ENCODE measurements around the gene TTLL6. TPM values are rescaled to one million over a fixed set of nuclear protein-coding genes. Genes with fewer than 3 reads are reported as not detected.

The TTLL6 gene
- total RNA-seq, 1 experiment from 2014 or later = 2.4 TPM

DNA sequence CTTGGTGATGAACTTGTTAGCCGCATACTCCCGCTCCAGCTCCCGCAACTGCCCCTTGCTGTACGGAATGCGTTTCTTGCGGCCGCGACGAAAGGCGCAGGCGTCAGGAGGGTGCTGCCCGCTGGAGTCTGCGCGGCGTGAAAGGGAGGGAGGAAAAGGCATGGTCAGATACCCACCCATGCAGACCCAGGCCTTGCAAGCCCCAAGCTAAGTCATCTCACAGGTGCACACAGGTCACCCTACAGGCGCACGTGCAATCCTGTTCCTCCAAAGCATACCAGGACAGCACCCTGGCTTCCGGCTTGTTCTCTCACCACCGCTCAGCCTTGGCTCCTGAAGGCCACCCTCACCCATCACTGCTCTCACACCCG is 90.1 kb downstream of the TTLL6 start:
- Mint-ChIP-seq H3K36me3 (ENCODE audit: insufficient read depth in 1 of 3, low read depth in 3 of 3) (peaks cover 0 to 2% (median 0%) of the 10 kb centered on the region in 3 experiments; a peak in 1 of 7 replicates), H3K27me3 (ENCODE audit: low read depth) (peaks cover 100% of the 10 kb centered on the region), H3K4me3 (no peak overlapping the region), H3K4me1 (peaks cover 15 to 29% of the 10 kb centered on the region in 2 experiments), H3K9me3 (peaks cover 4 to 11% of the 10 kb centered on the region in 2 experiments; a peak in 3 of 5 replicates), H3K27ac (no peak overlapping the region)
- H3K79me2 ChIP-seq (ENCODE audit: insufficient read depth, low read length) = no peaks in the 10 kb centered on the region
- no peak overlapping the region for H3K27ac ChIP-seq (ENCODE audit: insufficient read length, low read depth, low read length)
- H3K4me1 ChIP-seq (ENCODE audit: insufficient read depth, low read length) = no peaks in the 10 kb centered on the region; the same call in 1 of the 2 replicates
- no peak overlapping the region for H3K4ac ChIP-seq (ENCODE audit: low read depth, low read length)
- H3K56ac ChIP-seq (ENCODE audit: insufficient read length, low read depth, low read length) = no peak overlapping the region
- H2AFZ ChIP-seq (ENCODE audit: low read length) = no peak overlapping the region
- H2BK12ac ChIP-seq (ENCODE audit: insufficient read length, low read depth, low read length) = no peak overlapping the region
- H3K27me3 ChIP-seq (ENCODE audit: insufficient read depth, low read length) = peaks cover 99% of the 10 kb centered on the region
- H4K20me1 ChIP-seq (ENCODE audit: control insufficient read depth, insufficient read depth, insufficient read length) = peaks cover 4% of the 10 kb centered on the region
- DNase-seq = no peak
- no peak overlapping the region for H4K8ac ChIP-seq (replicated peaks; ENCODE audit: insufficient read length, low read depth, low read length)
- H2AK5ac ChIP-seq (ENCODE audit: insufficient read length, low read length) = no peak overlapping the region
- H3K9me3 ChIP-seq (ENCODE audit: control insufficient read depth, low read depth, low read length) = no peaks in the 10 kb centered on the region
- no peak overlapping the region for H4K5ac ChIP-seq (ENCODE audit: insufficient read length, low read depth, low read length)
- H3K79me1 ChIP-seq (ENCODE audit: insufficient read depth, low read depth, low read length, poor library complexity, severe bottlenecking) = no peaks in the 10 kb centered on the region
- no peak overlapping the region for H3K18ac ChIP-seq (ENCODE audit: insufficient read length, low read depth, low read length)
- H3K14ac ChIP-seq (ENCODE audit: insufficient read depth, low read length) = no peak overlapping the region
- H2BK120ac ChIP-seq (ENCODE audit: low read depth, low read length, poor library complexity, severe bottlenecking) = no peak overlapping the region
- H3K4me2 ChIP-seq (ENCODE audit: insufficient read depth, insufficient read length, low read length) = no peak overlapping the region
- peaks cover 8% of the 10 kb centered on the region for H3K23me2 ChIP-seq (ENCODE audit: insufficient read length, low read depth, low read length, poor library complexity, severe bottlenecking)
- TF ChIP-seq, protein P1, sequence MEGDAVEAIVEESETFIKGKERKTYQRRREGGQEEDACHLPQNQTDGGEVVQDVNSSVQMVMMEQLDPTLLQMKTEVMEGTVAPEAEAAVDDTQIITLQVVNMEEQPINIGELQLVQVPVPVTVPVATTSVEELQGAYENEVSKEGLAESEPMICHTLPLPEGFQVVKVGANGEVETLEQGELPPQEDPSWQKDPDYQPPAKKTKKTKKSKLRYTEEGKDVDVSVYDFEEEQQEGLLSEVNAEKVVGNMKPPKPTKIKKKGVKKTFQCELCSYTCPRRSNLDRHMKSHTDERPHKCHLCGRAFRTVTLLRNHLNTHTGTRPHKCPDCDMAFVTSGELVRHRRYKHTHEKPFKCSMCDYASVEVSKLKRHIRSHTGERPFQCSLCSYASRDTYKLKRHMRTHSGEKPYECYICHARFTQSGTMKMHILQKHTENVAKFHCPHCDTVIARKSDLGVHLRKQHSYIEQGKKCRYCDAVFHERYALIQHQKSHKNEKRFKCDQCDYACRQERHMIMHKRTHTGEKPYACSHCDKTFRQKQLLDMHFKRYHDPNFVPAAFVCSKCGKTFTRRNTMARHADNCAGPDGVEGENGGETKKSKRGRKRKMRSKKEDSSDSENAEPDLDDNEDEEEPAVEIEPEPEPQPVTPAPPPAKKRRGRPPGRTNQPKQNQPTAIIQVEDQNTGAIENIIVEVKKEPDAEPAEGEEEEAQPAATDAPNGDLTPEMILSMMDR (conservative IDR thresholded peaks at IDR 0.05) = no peak
- H3K9ac ChIP-seq (ENCODE audit: extremely low read depth, insufficient read length, low read length) = no peak overlapping the region
- no peak overlapping the region for H2BK5ac ChIP-seq (ENCODE audit: insufficient read length, low read length)
- no peak overlapping the region for H2BK15ac ChIP-seq (ENCODE audit: low read depth, low read length)
- no peak overlapping the region for H2BK20ac ChIP-seq (ENCODE audit: low read depth, low read length, poor library complexity, severe bottlenecking)
- H3K23ac ChIP-seq (ENCODE audit: insufficient read length, low read depth, low read length) = no peak overlapping the region
- no CpG with 5 or more reads among the region's 20 CpGs for WGBS (ENCODE audit: extremely low coverage, insufficient read length, low lambda C conversion rate)
- H4K91ac ChIP-seq (ENCODE audit: insufficient read length, low read depth, low read length) = no peak overlapping the region
- no peak overlapping the region for H3T11ph ChIP-seq (ENCODE audit: low read length)

All from H9 (cell line).